H9 (cell line): ENCODE results near the gene ARRDC2. TPM values are rescaled to one million over a fixed set of nuclear protein-coding genes. Genes with fewer than 3 reads are reported as not detected.
"Not testable (repeated sequence)": the region's sequence is repeated elsewhere in the genome, so short reads cannot be mapped to it uniquely, and the experiment has no call there.

Experiments used
- DNase-seq: peaks from one replicate; pipeline ENCODE4 v3.0.0-alpha.2; 2017
- H2AFZ ChIP-seq: one replicate; pipeline ENCODE4 v1.6.1; 2013; ENCODE audit warnings: mild to moderate bottlenecking, low read length, control low read depth, moderate library complexity
- H2AK5ac ChIP-seq: 2 replicates; pipeline ENCODE4 v1.6.1; 2013; ENCODE audit warnings: low read length, control low read depth, mixed read lengths; ENCODE audit not compliant: insufficient read length
- H2BK120ac ChIP-seq: one replicate; pipeline ENCODE4 v1.6.1; 2013; ENCODE audit warnings: low read depth, mild to moderate bottlenecking, low read length, control low read depth, inconsistent platforms; ENCODE audit not compliant: poor library complexity, severe bottlenecking
- H2BK12ac ChIP-seq: 2 replicates; pipeline ENCODE4 v1.6.1; 2013; ENCODE audit warnings: low read length, control low read depth, mixed read lengths, low read depth; ENCODE audit not compliant: insufficient read length
- H2BK15ac ChIP-seq: 2 replicates; pipeline ENCODE4 v1.6.1; 2013; ENCODE audit warnings: low read depth, low read length, control low read depth
- H2BK20ac ChIP-seq: one replicate; pipeline ENCODE4 v1.6.1; 2013; ENCODE audit warnings: low read depth, mild to moderate bottlenecking, low read length, control low read depth, inconsistent platforms; ENCODE audit not compliant: poor library complexity, severe bottlenecking
- H2BK5ac ChIP-seq: 2 replicates; pipeline ENCODE4 v1.6.1; 2013; ENCODE audit warnings: low read length, control low read depth, mixed read lengths; ENCODE audit not compliant: insufficient read length
- H3K14ac ChIP-seq: 2 replicates; pipeline ENCODE4 v1.6.1; 2013; ENCODE audit warnings: low read length, control low read depth; ENCODE audit not compliant: insufficient read depth
- H3K18ac ChIP-seq: 2 replicates; pipeline ENCODE4 v1.6.1; 2013; ENCODE audit warnings: low read depth, mild to moderate bottlenecking, mixed read lengths, low read length, control low read depth; ENCODE audit not compliant: insufficient read length
- H3K23ac ChIP-seq: 2 replicates; pipeline ENCODE4 v1.6.1; 2013; ENCODE audit warnings: low read length, control low read depth, mixed read lengths, low read depth; ENCODE audit not compliant: insufficient read length
- H3K23me2 ChIP-seq: 2 replicates; pipeline ENCODE4 v1.6.1; 2013; ENCODE audit warnings: low read depth, mild to moderate bottlenecking, mixed read lengths, low read length, control low read depth; ENCODE audit not compliant: insufficient read length, poor library complexity, severe bottlenecking
- H3K27ac ChIP-seq: 2 replicates; pipeline ENCODE4 v1.5.1; 2013; ENCODE audit warnings: low read length, control low read depth, mixed read lengths, low read depth; ENCODE audit not compliant: insufficient read length
- H3K27me3 ChIP-seq: 2 replicates; pipeline ENCODE4 v1.6.1; 2013; ENCODE audit warnings: low read length, control low read depth, inconsistent platforms; ENCODE audit not compliant: insufficient read depth
- H3K4ac ChIP-seq: 2 replicates; pipeline ENCODE4 v1.6.1; 2013; ENCODE audit warnings: low read depth, mild to moderate bottlenecking, control low read depth, inconsistent platforms, low read length, moderate library complexity
- H3K4me1 ChIP-seq: 2 replicates; pipeline ENCODE4 v1.6.1; 2013; ENCODE audit warnings: low read length, control low read depth, inconsistent platforms; ENCODE audit not compliant: insufficient read depth
- H3K4me2 ChIP-seq: 2 replicates; pipeline ENCODE4 v1.6.1; 2013; ENCODE audit warnings: low read length, control low read depth, mixed read lengths; ENCODE audit not compliant: insufficient read length, insufficient read depth
- H3K56ac ChIP-seq: 2 replicates; pipeline ENCODE4 v1.6.1; 2013; ENCODE audit warnings: low read depth, mild to moderate bottlenecking, mixed read lengths, low read length, control low read depth; ENCODE audit not compliant: insufficient read length
- H3K79me1 ChIP-seq: 2 replicates; pipeline ENCODE4 v1.6.1; 2013; ENCODE audit warnings: low read depth, mild to moderate bottlenecking, moderate library complexity, low read length, control low read depth, inconsistent platforms; ENCODE audit not compliant: insufficient read depth, poor library complexity, severe bottlenecking
- H3K79me2 ChIP-seq: 2 replicates; pipeline ENCODE4 v1.6.1; 2013; ENCODE audit warnings: low read length, control low read depth, inconsistent platforms; ENCODE audit not compliant: insufficient read depth
- H3K9ac ChIP-seq: 2 replicates; pipeline ENCODE4 v1.6.1; 2013; ENCODE audit warnings: low read length, control low read depth, mixed read lengths; ENCODE audit not compliant: insufficient read length; ENCODE audit errors: extremely low read depth
- H3K9me3 ChIP-seq: one replicate; pipeline ENCODE4 v1.6.1; 2013; ENCODE audit warnings: low read depth, low read length, inconsistent platforms; ENCODE audit not compliant: control insufficient read depth
- H3T11ph ChIP-seq: one replicate; pipeline ENCODE4 v1.6.1; 2013; ENCODE audit warnings: mild to moderate bottlenecking, low read length, control low read depth, inconsistent platforms
- H4K20me1 ChIP-seq: one replicate; pipeline ENCODE4 v1.6.1; 2013; ENCODE audit not compliant: control insufficient read depth, insufficient read length, insufficient read depth
- H4K5ac ChIP-seq: 2 replicates; pipeline ENCODE4 v1.6.1; 2013; ENCODE audit warnings: low read depth, mild to moderate bottlenecking, mixed read lengths, low read length, control low read depth; ENCODE audit not compliant: insufficient read length
- H4K8ac ChIP-seq: replicated peaks from 2 replicates; pipeline ENCODE4 v1.6.1; 2013; ENCODE audit warnings: low read length, control low read depth, mixed read lengths, low read depth; ENCODE audit not compliant: insufficient read length
- H4K91ac ChIP-seq: 2 replicates; pipeline ENCODE4 v1.6.1; 2013; ENCODE audit warnings: low read depth, mild to moderate bottlenecking, moderate library complexity, mixed read lengths, low read length, control low read depth; ENCODE audit not compliant: insufficient read length
- H3K27ac Mint-ChIP-seq, 3 experiments: 2 replicates in 2 of 3; 3 replicates in 1 of 3; pipeline ENCODE4 v1.8.0; 2020 to 2021; ENCODE audit warnings: mixed read lengths in 3 of 3, mild to moderate bottlenecking in 1 of 3, moderate library complexity in 1 of 3
- H3K27me3 Mint-ChIP-seq: 2 replicates; pipeline ENCODE4 v1.8.0; 2021; ENCODE audit warnings: low read depth, mild to moderate bottlenecking, moderate library complexity, mixed read lengths
- H3K36me3 Mint-ChIP-seq, 3 experiments: 2 replicates in 2 of 3; 3 replicates in 1 of 3; pipeline ENCODE4 v1.8.0; 2020 to 2021; ENCODE audit warnings: low read depth in 3 of 3, mixed read lengths in 3 of 3; ENCODE audit not compliant: insufficient read depth in 1 of 3
- H3K4me1 Mint-ChIP-seq, 2 experiments: 2 replicates each; pipeline ENCODE4 v1.8.0; 2020; ENCODE audit warnings: mixed read lengths in 2 of 2
- H3K4me3 Mint-ChIP-seq, 2 experiments: 2 replicates in 1 of 2; 3 replicates in 1 of 2; pipeline ENCODE4 v1.8.0; 2020 to 2021; ENCODE audit warnings: mild to moderate bottlenecking in 2 of 2, mixed read lengths in 2 of 2, moderate library complexity in 1 of 2
- H3K9me3 Mint-ChIP-seq, 2 experiments: 2 replicates in 1 of 2; 3 replicates in 1 of 2; pipeline ENCODE4 v1.8.0; 2020; ENCODE audit warnings: mild to moderate bottlenecking in 2 of 2, mixed read lengths in 2 of 2, moderate library complexity in 1 of 2
- CTCF ChIP-seq: fragments of 200-600 bp; sonication (generic); conservative IDR thresholded peaks from 3 replicates; pipeline ENCODE4 v1.8.0; 2021; ENCODE audit warnings: antibody characterized with exemption, mild to moderate bottlenecking
- WGBS: extraction: QIAGEN DNeasy Blood & Tissue Kit; methylation state at CpG from one replicate; pipeline ENCODE4 v1.1.7; 2013; ENCODE audit warnings: missing lambda C conversion rate, low lambda C conversion rate, mixed read lengths; ENCODE audit not compliant: insufficient read length; ENCODE audit errors: extremely low coverage; 5-methylcytosine and 5-hydroxymethylcytosine counted together
- total RNA-seq: library from RNA; stranded (reverse); gene quantifications from 2 replicates; pipeline ENCODE4 v1.2.1, GENCODE V29; 2021

ARRDC2 gene
- total RNA-seq, 1 experiment from 2014 or later, result 10.5 TPM

- H2BK20ac ChIP-seq, result no peak overlapping the region
- no peak overlapping the region for H2AFZ ChIP-seq
- H2BK12ac ChIP-seq, result no peak overlapping the region
- WGBS, result no CpG with 5 or more reads among the region's 27 CpGs
- H3K4me1 ChIP-seq, result no peaks in the 10 kb centered on the region
- peak overlapping the region in 1 of 2 experiments; percentile 59; a peak in 2 of 5 replicates for H3K4me3 Mint-ChIP-seq
- H3K14ac ChIP-seq, result no peak overlapping the region
- H3K9me3 Mint-ChIP-seq, result peaks cover 3 to 6% of the 10 kb centered on the region in 2 experiments
- H3T11ph ChIP-seq, result no peak overlapping the region
- H3K36me3 Mint-ChIP-seq, result peaks cover 2 to 4% (median 3%) of the 10 kb centered on the region in 3 experiments; a peak in 6 of 7 replicates
- H3K27me3 Mint-ChIP-seq, result peaks cover 36% of the 10 kb centered on the region
- H3K27ac Mint-ChIP-seq, result no peak overlapping the region
- no peak overlapping the region for H3K23ac ChIP-seq
- DNase-seq, result no peak
- no peak overlapping the region for H4K91ac ChIP-seq
- no peak overlapping the region for H4K5ac ChIP-seq
- H2BK5ac ChIP-seq, result no peak overlapping the region
- TF ChIP-seq CTCF, result no peak
- H3K79me2 ChIP-seq, result no peaks in the 10 kb centered on the region
- peaks cover 15% of the 10 kb centered on the region for H3K23me2 ChIP-seq
- H3K4ac ChIP-seq, result no peak overlapping the region
- H3K18ac ChIP-seq, result no peak overlapping the region
- no peak overlapping the region for H3K4me2 ChIP-seq
- no peak overlapping the region for H2BK15ac ChIP-seq
- H3K56ac ChIP-seq, result no peak overlapping the region
- no peaks in the 10 kb centered on the region; the same call in 1 of the 2 replicates for H3K27me3 ChIP-seq
- no peak overlapping the region for H3K27ac ChIP-seq
- H2AK5ac ChIP-seq, result no peak overlapping the region
- no peak overlapping the region for H3K9ac ChIP-seq
- H4K8ac ChIP-seq, result no peak overlapping the region
- no peaks in the 10 kb centered on the region for H3K9me3 ChIP-seq
- H2BK120ac ChIP-seq, result no peak overlapping the region
- peaks cover 10 to 15% of the 10 kb centered on the region in 2 experiments for H3K4me1 Mint-ChIP-seq
- H3K79me1 ChIP-seq, result no peaks in the 10 kb centered on the region
- no peaks in the 10 kb centered on the region for H4K20me1 ChIP-seq
Observed at GRCh38 chr19:18002347-18002850, 5.6 kb upstream of the ARRDC2 start.

- H3K56ac ChIP-seq, H2BK5ac ChIP-seq, H4K5ac ChIP-seq, H3K23ac ChIP-seq, H3K4me1 ChIP-seq, H3K4me1 Mint-ChIP-seq, H3K36me3 Mint-ChIP-seq, DNase-seq, H3K79me2 ChIP-seq, H3K27ac Mint-ChIP-seq, H2BK120ac ChIP-seq, H3K9ac ChIP-seq, H3K4me2 ChIP-seq, H3K79me1 ChIP-seq, H3T11ph ChIP-seq, H3K9me3 Mint-ChIP-seq, H3K18ac ChIP-seq, H3K9me3 ChIP-seq, H3K27me3 ChIP-seq, H3K14ac ChIP-seq, H3K27ac ChIP-seq, H2BK20ac ChIP-seq, H3K4me3 Mint-ChIP-seq, H2BK15ac ChIP-seq, H2AFZ ChIP-seq, H4K20me1 ChIP-seq, H4K8ac ChIP-seq, H2BK12ac ChIP-seq, H3K4ac ChIP-seq, H4K91ac ChIP-seq, H2AK5ac ChIP-seq: not testable (repeated sequence)
- peaks cover 17% of the 10 kb centered on the region for H3K27me3 Mint-ChIP-seq
- H3K23me2 ChIP-seq, result peaks cover 16% of the 10 kb centered on the region
- no CpG with 5 or more reads among the region's 35 CpGs for WGBS
Observed at GRCh38 chr19:18005750-18006149, 2.2 kb upstream of the ARRDC2 start.
